ENCODE data around the gene FUCA1.
"Not testable (repeated sequence)": the region's sequence is repeated elsewhere in the genome, so short reads cannot be mapped to it uniquely, and the experiment has no call there.

The FUCA1 gene

GRCh38 chr1:23895082-23895481 is 27.0 kb upstream of the FUCA1 start:
- DNase-seq, result no peak

GRCh38 chr1:23889074-23889473 is 21.0 kb upstream of the FUCA1 start:
- no peak for DNase-seq

- DNase-seq, result no peak
These were observed 17.1 kb upstream of the FUCA1 start for GRCh38 chr1:23885222-23885621.

GRCh38 chr1:23882746-23883145 is 14.7 kb upstream of the FUCA1 start:
- DNase-seq, result no peak

GRCh38 chr1:23879809-23880208 is 11.7 kb upstream of the FUCA1 start:
- no peak for DNase-seq

- DNase-seq, result no peak
These were observed 10.6 kb upstream of the FUCA1 start for GRCh38 chr1:23878668-23879067.

GRCh38 chr1:23875382-23875781 is 7.3 kb upstream of the FUCA1 start:
- no peak for DNase-seq

GRCh38 chr1:23872421-23872820 is 4.3 kb upstream of the FUCA1 start:
- DNase-seq, result no peak

GRCh38 chr1:23869051-23869450 is 961 bp upstream of the FUCA1 start:
- DNase-seq, result no peak

GRCh38 chr1:23868557-23869016 is 497 bp upstream of the FUCA1 start:
- no peak for DNase-seq

GRCh38 chr1:23867542-23867894 is 572 bp downstream of the FUCA1 start:
- no peak for DNase-seq

- DNase-seq, result no peak
These were observed 2.6 kb downstream of the FUCA1 start for GRCh38 chr1:23865543-23865930.

- no peak for DNase-seq
These were observed 3.1 kb downstream of the FUCA1 start for GRCh38 chr1:23864801-23865542.

- no peak for DNase-seq
These were observed 5.5 kb downstream of the FUCA1 start for GRCh38 chr1:23862640-23863039.

- DNase-seq, result no peak
These were observed 13.5 kb downstream of the FUCA1 start for GRCh38 chr1:23854568-23854967.

GRCh38 chr1:23853124-23853523 is 15.0 kb downstream of the FUCA1 start:
- DNase-seq, result not testable (repeated sequence)

GRCh38 chr1:23851406-23851805 is 16.7 kb downstream of the FUCA1 start:
- not testable (repeated sequence) for DNase-seq

GRCh38 chr1:23848673-23849616 is 19.1 kb downstream of the FUCA1 start:
- DNase-seq, result no peak

GRCh38 chr1:23847482-23848095 is 20.5 kb downstream of the FUCA1 start:
- DNase-seq, result not testable (repeated sequence)

GRCh38 chr1:23845163-23845562 is 22.9 kb downstream of the FUCA1 start:
- DNase-seq, result no peak

GRCh38 chr1:23843644-23844043 is 24.4 kb downstream of the FUCA1 start:
- DNase-seq, result no peak

GRCh38 chr1:23838401-23838866 is 29.7 kb downstream of the FUCA1 start:
- peak; percentile 52 to 65 (median 63) for DNase-seq

GRCh38 chr1:23837908-23838307 is 30.2 kb downstream of the FUCA1 start:
- DNase-seq, result no peak

Data from activated CD4-positive, CD25-positive, alpha-beta regulatory T cell (primary cell).